ENCODE results near the gene APOL1. TPM values are rescaled to one million over a fixed set of nuclear protein-coding genes. Genes with fewer than 3 reads are reported as not detected.
A peak's percentile ranks its signal among the peaks of the same experiment; 100 is the strongest.

Gene APOL1
- total and polyA plus RNA-seq, 9 of the 15 experiments (the other 6 are each of a cell fraction or from before 2014, with no cell fraction given) = 2.5 to 9.7 (median 5.6) TPM

- TF ChIP-seq ARID4B (CRISPR knock-in tag; IDR thresholded peaks at IDR 0.05) = peak; percentile 22; the same call in 1 of the 2 replicates
- TF ChIP-seq SRSF9 (IDR thresholded peaks at IDR 0.05; ENCODE audit: borderline replicate concordance, low read depth, low read length) = no peak
- 0 out of 2 replicates have a peak, but pooled peaks have one; percentile 31 for TF ChIP-seq CTBP1 (IDR thresholded peaks at IDR 0.05; ENCODE audit: borderline replicate concordance)
- TF ChIP-seq KAT7 (CRISPR knock-in tag; IDR thresholded peaks at IDR 0.05; ENCODE audit: borderline replicate concordance) = no peak
- peak; percentile 67 for TF ChIP-seq CTCFL (IDR thresholded peaks at IDR 0.05; ENCODE audit: borderline replicate concordance, insufficient read depth, low read depth, low read length, poor library complexity, severe bottlenecking)
- TF ChIP-seq ASH1L (IDR thresholded peaks at IDR 0.05; ENCODE audit: borderline replicate concordance, low read depth, partially characterized antibody) = no peak
- TF ChIP-seq ZNF589 (CRISPR knock-in tag; IDR thresholded peaks at IDR 0.05; ENCODE audit: low read depth) = no peak
- no peak for TF ChIP-seq SETDB1 (IDR thresholded peaks at IDR 0.05; ENCODE audit: low read length)
- TF ChIP-seq E4F1 (CRISPR knock-in tag; IDR thresholded peaks at IDR 0.05; ENCODE audit: borderline replicate concordance) = no peak
- peak; percentile 80 for TF ChIP-seq SMC3 (conservative IDR thresholded peaks at IDR 0.05; ENCODE audit: insufficient read depth, low read depth, low read length)
- TF ChIP-seq POLR2B (IDR thresholded peaks at IDR 0.05; ENCODE audit: low read depth, partially characterized antibody) = peak; percentile 22
- no peak for TF ChIP-seq SNIP1 (IDR thresholded peaks at IDR 0.05; ENCODE audit: low read depth)
- TF ChIP-seq CXXC5 (CRISPR knock-in tag; IDR thresholded peaks at IDR 0.05) = no peak
- TF ChIP-seq CTCF (IDR thresholded peaks at IDR 0.05 in 2 of 3, conservative IDR thresholded peaks at IDR 0.05 in 1 of 3; ENCODE audit: insufficient read depth in 2 of 3, low read depth in 1 of 3, low read length in 3 of 3) = peak; percentile 76 to 86 (median 82)
- TF ChIP-seq BCOR (IDR thresholded peaks at IDR 0.05) = no peak
- TF ChIP-seq ZFP36 (IDR thresholded peaks at IDR 0.05; ENCODE audit: low read depth, low read length, partially characterized antibody) = no peak
These were observed 48.5 kb downstream of the APOL1 start (continued) for GRCh38 chr22:36301384-36301828.

Measured in K562 (cell line).